ENCODE measurements around the gene JMJD1C.

- TF ChIP-seq POLR2A (IDR thresholded peaks at IDR 0.05; ENCODE audit: low read depth, low read length) (no peak), MYC (IDR thresholded peaks at IDR 0.05; ENCODE audit: low read depth, low read length) (no peak), POLR2AphosphoS5 (IDR thresholded peaks at IDR 0.05; ENCODE audit: insufficient read depth, low read depth, low read length) (no peak), EZH2 (IDR thresholded peaks at IDR 0.05; ENCODE audit: borderline replicate concordance, low read depth, low read length, severe bottlenecking) (no peak), FOS (IDR thresholded peaks at IDR 0.05; ENCODE audit: borderline replicate concordance, insufficient read depth, low read length) (no peak), JUN (IDR thresholded peaks at IDR 0.05; ENCODE audit: borderline replicate concordance, insufficient read depth, insufficient read length, low read depth) (no peak)
- TF ChIP-seq, protein P1, sequence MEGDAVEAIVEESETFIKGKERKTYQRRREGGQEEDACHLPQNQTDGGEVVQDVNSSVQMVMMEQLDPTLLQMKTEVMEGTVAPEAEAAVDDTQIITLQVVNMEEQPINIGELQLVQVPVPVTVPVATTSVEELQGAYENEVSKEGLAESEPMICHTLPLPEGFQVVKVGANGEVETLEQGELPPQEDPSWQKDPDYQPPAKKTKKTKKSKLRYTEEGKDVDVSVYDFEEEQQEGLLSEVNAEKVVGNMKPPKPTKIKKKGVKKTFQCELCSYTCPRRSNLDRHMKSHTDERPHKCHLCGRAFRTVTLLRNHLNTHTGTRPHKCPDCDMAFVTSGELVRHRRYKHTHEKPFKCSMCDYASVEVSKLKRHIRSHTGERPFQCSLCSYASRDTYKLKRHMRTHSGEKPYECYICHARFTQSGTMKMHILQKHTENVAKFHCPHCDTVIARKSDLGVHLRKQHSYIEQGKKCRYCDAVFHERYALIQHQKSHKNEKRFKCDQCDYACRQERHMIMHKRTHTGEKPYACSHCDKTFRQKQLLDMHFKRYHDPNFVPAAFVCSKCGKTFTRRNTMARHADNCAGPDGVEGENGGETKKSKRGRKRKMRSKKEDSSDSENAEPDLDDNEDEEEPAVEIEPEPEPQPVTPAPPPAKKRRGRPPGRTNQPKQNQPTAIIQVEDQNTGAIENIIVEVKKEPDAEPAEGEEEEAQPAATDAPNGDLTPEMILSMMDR (IDR thresholded peaks at IDR 0.05; ENCODE audit: extremely low read depth in 1 of 2, insufficient read depth in 1 of 2, low read depth in 1 of 2, low read length in 2 of 2), result no peak
Observed at GRCh38 chr10:63140077-63140476, 325.7 kb downstream of the JMJD1C start.

Measured in endothelial cell of umbilical vein (primary cell).